Stimulated activated CD8-positive, alpha-beta memory T cell treated with anti-CD3 and anti-CD28 coated beads, Interleukin-15, amount 100 ng/mL, for 24 hours (primary cell): ENCODE results near the gene TNFRSF1A.
"Not testable (repeated sequence)": the region's sequence is repeated elsewhere in the genome, so short reads cannot be mapped to it uniquely, and the experiment has no call there.

Experiments used
- DNase-seq: peaks from one replicate; pipeline ENCODE4 v3.0.0-alpha.2; 2020; ENCODE audit warnings: low read depth

TNFRSF1A gene

DNA sequence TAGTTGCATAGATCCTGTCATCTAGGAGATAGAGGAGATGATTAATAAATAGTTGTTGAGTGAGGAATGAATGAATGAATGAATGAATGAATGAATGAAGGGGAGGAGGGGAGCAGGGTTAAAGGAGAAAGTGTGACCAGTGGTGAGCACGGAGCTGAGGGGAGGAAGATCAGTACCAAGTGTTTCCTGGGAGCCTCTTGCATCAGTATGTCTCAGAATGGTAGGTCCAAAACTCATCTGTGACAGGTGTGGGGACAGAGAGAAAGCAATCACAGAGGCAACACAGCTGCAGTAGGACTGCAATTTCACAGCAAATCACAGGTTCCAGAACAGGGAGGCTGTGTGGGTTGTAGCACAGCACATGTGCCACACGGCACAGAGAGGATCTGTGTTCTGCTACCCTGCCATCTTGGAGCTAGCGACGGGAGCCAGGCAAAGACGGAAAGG, 14.5 kb upstream of the TNFRSF1A start:
- no peak for DNase-seq

DNA sequence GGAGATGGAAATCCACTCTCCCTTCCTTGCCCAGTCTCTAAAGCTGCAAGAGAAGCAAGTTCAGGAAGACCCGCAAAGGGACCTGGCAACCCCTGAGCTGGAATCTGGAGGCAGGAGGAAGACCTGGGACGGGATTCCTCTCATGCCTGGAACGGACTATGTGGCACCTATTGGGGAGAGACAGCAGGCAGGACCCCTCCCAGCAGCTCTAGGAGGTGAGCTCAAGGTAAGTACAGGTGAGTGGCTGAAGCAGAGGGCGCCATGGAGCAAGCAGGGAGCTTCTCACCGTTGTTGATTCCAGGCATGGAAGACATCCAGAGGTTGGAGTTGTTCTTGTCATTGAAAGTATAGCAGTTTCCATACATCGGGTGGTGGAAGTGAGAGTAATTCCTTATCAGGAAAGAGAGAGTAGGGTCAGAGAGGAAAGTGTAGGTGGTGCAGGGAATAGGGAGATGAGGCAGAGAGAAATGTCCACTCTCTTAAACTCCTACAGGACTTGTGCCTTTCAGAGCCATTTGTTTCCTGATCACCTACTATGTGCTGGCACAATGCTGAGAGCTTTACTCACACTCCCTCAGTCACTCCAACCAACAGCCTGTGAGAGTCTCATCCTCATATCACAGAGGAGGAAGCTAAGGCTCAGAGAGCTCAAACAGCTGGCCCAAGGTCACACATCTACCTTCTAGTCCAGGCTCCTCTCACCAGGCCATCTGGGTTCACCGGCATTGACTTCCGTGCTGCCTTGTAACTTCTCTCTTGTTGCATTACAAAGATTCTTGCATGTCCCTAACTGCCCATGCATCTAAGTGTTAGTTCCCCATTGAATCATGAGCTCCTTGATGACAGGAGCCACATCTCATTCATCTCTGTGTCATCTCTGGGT, 13.9 kb upstream of the TNFRSF1A start:
- DNase-seq, result no peak

DNA sequence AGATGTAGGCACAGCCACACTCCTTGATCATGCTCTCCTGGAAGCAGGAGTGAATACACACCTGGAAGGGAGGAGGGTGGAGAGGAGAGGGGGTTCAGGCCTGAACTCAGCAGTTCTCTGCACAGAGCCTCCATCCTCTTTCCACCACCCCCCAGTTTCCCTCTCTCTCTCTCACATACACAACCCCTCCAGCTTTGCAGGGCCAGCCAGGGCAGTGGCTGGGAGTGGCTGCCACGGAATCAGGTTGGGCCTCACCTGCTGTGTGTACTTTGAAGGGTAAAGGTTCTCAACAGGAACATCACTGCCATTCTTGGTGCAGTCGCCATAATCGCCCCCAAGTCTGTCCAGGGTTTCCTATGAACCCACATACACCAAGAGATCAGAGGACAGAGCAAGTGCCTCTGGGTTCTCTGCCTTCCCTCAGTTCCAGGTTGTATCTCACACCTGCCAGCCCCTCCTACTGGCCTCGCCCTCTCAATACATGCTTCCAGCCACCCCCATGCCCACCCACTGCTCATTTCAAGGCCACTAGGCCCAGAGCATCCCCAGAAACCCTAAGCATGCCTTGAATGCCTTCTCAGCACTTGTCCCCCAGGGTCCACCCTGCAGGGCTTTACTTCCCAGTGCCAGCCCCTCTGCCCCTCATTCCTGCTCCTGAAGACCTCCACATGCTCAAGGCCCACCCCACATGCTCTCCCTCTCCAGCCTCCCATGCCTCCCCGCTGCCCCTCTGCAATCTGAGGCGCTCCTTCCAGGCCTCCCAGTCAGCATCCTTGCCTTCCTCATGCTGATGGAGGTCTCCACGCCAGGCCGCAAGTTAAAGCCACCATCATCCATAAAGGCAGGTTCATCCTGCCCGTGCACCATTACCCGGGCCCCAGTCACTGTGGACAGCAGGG, 12.9 kb upstream of the TNFRSF1A start:
- no peak for DNase-seq

DNA sequence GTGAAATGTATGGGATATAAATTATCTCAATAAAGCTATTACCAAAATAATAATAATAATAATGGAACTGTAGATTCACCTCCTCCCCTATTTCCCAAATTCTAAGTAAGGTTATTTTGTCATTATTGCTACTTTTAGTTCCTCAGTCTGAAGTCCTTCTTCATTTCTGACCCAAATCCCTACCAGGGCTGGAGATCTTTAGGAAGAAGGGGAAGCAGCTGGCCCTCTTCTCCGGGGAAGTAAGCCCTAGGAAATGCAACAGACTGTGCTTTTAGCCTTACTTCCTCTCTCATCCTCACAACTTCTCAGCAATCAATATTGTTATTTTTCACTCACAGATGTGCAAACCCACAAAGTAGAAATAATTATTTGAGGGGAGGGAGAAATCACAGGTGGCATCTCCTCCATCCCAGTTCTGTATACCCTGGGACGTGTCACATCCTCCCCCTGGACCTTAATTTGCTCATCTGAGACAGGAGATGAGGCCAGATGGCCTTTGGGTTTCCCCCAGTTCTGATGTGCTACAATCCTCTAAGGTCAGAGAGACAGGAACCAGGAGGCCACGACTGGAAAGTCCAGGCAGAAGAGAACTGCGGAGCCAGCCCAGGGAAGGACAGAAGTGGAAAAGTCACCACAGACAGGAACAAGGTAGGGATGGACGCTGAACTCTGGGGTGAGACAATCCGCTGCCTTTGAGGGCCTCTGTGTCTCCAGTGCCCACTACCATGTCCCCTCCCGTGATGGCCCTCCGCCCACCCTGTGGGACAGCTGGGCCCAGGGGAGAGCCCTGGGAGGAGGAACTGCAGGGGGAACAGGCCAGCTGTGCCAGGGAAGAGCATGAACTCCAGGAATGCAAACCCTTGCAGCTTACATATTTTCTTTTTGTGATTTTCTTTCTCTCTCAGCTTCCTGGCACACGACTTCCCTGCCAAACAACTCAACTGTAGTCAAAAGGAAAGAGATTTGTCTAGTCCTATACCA, 10.6 kb upstream of the TNFRSF1A start:
- DNase-seq, result no peak

DNA sequence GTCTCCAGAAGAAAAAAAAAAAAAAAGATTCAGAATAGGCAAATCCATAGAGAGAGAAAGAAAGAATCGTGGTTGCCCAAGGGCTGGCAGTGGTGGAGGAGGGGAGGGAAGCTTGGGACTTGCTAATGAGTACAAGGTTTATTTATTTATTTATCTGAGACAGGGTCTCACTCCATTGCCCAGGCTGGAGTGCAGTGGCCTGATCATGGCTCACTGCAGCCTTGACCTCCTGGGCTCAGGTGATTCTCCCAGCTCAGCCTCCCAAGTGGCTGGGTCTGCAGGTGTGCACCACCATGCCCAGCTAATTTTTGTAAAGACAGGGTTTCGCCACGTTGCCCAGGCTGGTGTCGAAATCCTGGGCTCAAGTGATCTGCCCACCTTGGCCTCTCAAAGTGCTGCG, 9.7 kb upstream of the TNFRSF1A start:
- no peak for DNase-seq

DNA sequence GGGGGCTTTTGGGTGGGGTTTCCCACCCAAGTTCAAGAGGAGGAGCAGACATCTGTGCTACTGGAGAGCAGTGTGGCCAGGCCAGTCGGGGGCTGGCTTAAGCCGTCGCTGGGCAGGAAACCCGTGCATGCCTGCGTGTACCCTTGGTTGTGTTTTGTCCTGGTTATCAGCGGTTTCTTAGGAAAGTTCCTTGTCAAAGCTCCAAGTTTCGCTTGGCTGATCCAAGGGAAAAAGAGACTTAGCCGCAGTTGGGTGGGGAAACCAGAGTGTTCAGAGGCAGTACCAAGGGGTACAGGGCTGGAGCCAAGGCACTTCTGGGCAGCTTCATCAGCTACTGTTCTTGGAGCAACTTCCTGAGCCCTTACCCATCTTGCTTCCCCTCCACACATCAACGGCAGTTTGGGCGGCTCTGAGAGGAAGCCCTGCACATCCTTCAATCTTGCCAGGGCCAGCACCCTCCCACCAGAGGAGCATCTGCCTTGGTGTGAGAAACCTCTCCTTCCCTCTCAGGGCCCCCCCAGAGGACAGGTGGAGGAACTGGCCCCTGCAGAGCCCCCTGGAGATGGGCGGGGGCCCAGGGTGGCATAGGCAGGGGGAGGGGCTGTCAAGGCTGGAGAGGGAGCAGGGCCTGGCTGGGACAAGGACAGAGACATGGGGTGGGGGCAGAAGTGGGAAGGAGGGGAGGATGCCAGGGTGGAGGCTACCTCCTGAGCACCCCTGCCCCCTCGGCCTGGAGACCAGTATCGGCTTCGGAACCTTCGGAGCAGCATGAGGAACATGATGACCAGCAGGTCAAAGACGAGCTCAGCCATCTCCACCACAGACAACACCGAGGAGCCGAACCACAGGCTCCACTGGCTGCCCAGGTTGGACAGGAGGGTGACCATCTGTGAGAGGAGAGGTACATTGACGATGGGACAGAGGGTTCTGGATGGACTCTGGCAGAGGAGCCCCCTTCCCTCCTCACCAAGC, 5.8 kb upstream of the TNFRSF1A start:
- DNase-seq, result no peak

DNA sequence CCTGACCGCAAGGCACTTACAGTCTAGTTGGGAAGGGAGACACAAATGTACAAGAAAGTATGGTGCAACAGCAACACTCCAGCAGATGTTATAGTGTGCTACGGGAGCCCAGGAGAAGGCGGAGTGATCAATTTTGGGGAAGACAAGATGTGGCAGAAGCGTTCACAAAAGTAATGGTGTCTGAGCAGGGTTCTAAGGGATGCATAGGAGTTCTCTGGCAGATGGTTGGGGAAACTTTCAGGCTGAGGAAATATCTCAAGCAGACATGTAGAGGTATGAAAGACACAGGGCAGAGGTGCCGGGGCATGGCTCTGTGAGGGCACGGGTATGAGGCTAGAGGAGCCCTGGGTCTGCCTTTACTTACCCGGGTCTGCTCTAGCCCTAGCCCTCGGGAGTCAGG, 5.1 kb upstream of the TNFRSF1A start:
- no peak for DNase-seq

DNA sequence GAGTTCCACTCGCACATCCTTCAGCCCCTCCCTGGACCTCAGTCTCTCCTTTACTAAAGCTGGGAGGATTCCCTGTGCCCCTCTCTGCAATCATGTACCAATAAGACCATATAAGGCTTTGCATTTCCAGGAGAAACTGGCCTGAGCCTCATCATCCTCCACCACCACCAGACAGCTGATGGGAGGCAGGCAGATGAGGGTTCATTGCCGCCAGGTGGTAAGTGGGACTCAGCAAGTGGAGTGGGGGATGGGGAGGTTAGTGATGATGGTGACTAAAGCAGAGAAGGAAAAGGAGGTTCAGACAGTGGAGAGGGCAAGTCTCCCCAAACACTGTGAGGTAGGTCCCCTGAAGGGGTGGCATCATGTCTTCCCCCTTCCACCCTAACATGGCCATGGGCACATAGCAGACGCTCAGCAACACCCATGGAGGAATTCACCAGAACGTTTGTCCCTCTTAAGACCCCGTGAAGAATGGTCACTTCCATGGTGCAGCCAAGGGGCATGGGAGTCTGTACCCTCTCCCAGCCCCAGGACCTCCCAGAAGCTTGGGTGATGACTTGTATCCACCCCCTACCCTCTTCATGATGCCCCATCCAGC, 4.5 kb upstream of the TNFRSF1A start:
- no peak for DNase-seq

DNA sequence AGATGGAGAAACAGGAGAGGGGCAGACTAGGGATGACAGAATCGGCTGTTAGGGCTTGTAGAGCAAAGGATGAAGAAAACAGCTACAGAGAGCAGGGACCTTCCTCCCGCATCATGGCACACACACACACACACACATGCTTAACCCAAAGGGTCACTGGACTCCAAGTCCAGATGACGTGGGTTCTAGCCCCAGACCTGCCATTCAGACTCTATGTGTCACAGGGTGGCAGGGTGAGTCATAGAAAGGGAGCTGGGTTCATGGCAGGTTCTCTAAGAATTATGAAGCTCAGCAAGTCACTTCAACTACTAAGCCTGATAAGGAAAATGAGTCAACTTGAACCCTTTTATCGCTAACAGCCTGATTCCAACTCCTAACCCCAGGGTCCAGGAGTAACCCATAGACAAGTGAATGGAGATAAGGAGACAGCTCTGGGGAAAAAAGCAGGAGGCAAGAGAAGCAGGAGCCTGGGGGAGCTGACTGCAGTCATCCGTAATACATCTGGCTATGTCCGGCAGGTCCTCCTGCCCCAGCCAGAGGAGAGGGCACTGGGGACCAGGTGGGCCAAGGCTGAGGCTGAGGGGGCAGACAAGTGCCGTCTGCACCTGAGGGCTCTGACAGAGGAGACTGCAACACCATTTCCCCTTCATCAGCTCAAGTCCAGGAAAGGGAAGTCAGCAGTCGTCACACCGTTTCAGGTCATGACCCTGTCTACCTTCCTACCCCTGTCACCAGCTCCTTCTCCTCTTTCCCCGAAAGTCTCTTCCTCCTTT, 3.6 kb upstream of the TNFRSF1A start:
- DNase-seq, result no peak

DNA sequence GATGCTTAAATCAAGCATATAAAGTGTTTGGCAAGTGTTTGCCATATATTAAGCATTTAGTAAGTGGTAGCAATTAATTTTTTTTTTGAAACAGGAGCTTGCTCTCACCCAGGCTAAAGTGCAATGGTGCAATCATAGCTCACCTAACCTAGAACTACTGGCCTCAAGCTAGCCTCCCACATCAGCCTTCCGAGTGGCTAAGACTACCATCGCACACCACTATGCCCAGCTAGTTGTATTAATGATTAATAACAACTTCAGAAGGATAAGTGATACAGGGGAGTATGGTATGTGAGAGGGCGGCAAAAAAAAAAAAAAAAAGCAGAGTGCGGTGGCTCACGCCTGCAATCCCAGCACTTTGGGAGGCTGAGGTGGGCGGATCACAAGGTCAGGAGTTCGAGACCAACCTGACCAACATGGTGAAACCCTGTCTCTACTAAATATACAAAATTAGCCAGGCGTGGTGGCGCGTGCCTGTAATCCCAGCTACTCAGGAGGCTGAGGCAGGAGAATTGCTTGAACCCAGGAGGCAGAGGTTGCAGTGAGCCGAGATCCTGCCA, 2.3 kb upstream of the TNFRSF1A start:
- DNase-seq, result not testable (repeated sequence)

DNA sequence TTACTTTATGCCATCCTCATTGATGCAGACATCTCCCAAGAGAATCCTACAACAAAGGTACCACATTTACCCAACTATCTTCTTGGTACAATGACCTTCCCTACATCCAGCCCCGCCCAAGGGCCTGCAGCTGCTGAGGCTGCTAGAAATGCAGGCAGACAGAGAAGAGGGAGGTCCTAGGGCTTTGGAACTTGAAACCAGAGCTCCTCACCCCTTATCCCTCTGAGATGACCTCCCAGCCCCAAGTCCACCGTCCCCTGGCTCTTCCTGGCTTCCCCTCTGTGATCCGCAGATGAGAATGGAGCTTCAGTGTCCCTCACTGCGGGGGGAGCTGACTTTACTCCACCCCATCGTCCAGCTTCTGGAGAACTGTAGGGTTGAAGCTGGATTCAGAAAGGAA, 1.6 kb upstream of the TNFRSF1A start:
- no peak for DNase-seq

DNA sequence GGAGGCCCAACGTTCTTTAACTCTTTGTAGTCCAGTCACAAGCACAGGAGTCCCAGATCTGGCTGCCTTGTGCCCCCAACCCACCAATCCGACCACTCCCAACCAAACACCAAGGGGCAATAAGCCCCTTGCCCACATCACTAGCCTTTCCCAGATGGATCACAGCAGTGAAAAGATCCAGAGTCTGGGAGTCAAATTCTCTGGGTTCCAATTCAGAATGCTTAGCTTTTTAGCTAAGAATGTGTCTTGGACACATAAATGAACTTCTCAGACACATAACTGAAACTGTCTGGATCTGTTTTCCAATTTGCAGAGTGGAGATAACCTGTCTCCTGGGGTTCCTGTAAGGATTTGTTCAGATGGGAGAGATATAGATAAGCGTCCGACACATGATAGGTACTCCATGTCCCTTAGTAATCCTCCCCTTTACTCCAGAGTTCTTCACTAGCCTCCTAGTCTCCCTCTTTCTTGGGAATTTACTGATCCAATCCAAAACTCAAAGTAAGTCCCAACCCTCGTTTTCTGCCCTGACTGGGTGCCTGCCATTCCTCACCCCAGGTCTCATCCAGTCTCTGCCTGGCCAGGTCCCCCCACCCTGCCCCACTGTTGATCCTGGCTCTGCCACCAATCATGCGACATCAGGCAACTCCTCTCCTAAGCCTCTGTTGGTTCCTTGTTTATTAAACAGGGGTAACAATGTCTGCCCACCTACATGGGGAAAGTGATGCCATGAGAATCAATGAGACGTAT, 439 bp upstream of the TNFRSF1A start:
- DNase-seq, result no peak

DNA sequence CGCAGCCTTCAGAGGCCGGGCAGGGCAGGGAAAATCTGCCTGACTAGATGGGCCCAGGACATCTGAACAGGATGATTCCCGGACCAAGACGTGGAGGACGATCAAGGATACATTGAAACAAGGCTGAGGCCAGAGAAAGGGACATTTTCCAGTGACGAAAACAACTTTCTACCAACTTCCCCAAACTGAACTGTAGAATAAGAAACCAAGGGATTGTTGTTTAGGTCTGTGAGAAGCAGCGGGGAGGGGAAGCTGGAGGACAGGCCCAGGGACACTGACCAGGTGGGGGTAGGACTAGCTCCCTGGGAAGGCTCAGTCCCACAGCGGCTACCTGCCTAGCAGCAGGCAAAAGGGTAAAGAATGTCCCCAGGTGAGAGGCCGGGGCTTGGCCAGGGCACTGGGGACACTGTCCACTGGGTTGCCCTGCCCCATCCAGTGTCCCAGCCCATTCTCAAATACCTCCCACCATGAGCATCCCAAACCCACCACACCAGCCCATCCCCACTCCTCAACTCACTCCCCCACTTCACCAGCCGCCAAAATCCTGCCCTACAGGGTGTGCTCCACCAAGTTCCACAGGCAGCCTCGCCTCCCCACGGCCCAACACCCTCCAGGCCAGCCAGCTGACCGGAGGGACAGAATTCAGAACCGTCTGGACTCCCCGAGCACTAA, 995 bp downstream of the TNFRSF1A start:
- no peak for DNase-seq

DNA sequence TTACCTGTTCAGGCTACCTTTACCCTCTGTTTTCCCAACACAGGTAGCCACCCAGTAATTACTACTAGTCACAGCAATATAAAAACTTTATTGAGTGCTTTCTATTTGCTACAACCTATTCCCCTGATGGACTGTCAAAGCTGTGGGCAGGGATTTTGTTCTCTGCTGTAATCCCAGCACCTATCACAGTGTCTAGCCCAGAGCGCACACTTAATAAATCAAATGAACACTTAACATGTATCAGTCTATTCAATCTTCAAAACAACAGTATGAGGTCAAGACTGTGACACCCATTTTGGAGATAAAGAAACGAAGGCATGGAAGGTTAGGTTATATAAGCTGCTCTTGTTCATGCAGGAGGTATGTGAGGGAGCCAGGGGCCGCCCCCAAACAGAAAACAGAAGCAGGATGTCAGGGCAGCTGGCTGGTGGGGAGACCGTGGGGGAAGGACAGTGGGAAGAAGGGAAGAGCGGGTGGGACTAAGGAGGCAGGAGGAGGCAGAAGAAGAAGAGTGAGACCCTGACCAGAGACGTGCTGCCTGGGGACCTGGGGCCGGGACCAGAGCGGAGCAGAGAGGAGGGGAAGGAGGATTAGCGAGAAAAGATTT, 1.7 kb downstream of the TNFRSF1A start:
- DNase-seq, result no peak

DNA sequence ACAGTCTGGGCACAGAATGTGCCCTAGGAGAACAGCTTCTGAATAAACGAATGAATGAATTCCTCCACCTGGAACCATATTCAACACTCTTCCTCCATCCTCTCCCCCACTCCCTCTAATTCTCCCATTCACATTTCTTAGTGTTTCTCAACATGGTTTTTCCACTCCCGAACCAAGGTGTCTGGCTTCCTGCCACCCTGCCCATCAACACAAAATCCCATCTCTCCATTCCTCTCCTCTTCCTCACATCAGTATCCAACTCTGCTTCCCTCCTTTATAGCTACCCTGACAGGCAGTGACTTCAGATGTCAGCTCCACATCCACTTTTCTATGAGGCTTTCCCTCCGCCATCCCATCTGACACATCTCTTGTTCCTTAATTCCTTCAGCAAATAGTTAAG, 2.9 kb downstream of the TNFRSF1A start:
- DNase-seq, result no peak

DNA sequence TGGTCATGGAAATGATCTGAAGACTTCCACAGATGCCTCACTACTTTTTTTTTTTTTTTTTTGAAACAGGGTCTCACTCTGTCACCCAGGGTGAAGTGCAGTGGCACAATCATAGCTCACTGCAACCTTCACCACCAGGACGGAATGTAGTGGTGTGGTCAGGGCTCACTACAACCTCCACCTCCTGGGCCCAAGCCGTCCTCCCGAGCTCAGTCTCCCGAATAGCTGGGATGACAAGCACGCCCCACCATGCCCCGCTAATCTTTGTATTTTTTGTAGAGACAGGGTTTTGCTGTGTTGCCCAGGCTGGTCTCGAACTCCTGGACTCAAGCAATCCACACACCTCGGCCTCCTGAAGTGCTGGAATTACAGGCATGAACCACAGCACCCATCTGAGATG, 3.3 kb downstream of the TNFRSF1A start:
- not testable (repeated sequence) for DNase-seq

DNA sequence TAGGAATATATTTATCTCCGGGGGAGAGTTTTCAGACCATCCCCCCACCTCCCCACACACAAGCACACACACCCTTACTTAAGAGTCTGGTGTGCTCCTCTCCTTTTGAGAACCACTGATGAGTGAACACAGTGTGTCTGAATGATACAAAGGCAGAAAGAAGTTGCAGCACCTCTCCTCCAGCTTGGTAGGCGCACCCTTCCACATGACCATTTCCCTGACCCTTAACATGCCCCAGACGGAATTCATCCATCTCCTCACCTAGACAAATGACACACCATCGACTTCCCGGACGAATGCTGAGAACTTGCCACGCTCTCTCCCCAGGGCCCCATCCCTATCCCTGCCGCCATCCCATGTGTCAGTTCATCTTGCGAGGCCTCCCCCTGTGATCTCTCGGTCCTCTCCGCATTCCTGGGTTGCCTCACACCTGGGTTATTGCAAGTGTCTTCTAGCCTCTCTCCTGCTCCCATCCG, 3.9 kb downstream of the TNFRSF1A start:
- DNase-seq, result no peak
